Effector CD4-positive, alpha-beta T cell (primary cell): Measurements from ENCODE around the gene HPGD.

Source experiments
- DNase-seq: peaks from one replicate; pipeline ENCODE4 v3.0.0-alpha.2; 2020
- total RNA-seq: gene quantifications from one replicate; lab custom pipeline; 2026; lab: John Stamatoyannopoulos, UW

Gene HPGD
- total RNA-seq: 3.6 reads per million, percentile 14 among the genes with 10 or more reads in this experiment

DNA sequence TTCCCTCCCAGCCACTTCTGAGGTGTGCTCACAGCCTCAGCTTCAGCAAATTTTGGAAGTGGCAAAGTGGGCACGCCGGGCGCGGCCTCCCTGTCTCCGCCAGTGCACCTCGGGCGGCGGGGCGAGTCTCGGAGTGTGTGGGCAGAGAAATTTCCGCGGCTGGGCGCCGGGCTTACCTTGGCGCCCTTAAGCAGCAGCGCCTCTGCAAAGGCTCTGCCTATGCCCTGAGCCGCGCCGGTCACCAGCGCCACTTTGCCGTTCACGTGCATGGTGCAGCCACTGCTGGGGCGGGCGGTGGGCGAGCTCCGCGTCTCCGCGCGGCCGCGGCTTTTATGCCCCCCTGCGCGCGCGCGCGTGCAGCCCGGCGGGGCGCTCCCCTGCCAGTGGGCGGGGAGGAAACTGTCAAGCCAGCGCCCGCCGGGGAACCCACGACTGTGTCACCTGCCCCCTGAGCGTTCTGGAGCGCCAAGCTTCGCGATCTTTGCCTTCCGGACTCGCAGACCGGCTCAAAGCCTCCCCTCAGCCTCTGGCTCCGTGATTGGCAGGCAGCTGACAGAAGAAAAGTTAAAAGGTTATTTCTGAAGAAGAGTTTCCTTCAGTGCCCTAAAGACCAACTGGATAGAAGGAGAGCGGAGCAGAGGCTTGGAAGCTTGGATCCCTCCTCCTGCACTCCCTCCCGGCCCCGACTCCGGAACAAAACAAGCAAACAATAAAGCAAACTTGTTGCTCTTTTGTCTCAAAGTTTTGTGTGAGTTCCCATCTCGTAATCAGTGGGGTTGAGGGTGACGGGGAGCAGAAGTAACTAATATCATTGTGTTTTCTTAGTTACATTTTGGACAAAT is at the start of gene HPGD:
TSS of gene HPGD (minus strand) at position 306 of the 842 bp plus-strand sequence. CDS start at position 269, 37 bp downstream.
- peak; percentile 37 for DNase-seq

DNA sequence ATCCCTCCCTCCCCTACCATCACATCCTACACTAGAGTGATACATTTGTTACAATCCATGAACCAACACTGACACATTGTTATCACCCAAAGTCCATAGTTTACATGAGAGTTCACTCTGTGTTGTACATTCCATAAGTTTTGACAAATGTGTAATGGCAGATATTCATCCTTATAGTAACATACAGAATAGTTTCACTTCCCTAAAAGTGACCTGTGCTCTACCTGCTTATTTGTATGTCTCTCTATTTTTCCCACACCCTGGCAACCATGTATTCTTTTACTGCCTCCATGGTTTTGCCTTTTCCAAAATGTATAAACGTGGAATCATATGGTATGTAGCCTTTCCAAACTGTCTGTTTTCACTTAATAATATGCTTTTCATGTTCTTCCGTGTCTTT is 42.2 kb upstream of the HPGD start:
- DNase-seq: no peak

DNA sequence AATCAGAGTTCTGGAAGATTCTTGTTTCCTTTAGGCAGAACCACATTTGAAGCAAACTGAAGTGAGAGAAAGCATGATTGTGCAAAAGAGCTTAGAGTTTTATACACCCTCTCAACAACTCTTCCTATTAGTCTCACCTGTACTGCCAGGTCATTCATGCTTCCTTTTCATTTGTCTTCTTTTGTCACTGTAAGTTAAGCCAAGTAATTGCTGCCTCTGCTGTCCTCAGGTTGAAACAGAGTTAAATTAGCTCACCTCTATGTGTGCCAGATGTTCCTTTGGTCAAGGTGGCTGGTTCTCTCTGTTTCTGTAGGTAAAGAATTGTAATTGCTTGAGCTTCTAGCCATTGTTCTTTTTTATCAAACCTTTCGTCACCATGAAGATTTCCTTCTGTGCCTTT is 41.1 kb upstream of the HPGD start:
- DNase-seq: no peak

DNA sequence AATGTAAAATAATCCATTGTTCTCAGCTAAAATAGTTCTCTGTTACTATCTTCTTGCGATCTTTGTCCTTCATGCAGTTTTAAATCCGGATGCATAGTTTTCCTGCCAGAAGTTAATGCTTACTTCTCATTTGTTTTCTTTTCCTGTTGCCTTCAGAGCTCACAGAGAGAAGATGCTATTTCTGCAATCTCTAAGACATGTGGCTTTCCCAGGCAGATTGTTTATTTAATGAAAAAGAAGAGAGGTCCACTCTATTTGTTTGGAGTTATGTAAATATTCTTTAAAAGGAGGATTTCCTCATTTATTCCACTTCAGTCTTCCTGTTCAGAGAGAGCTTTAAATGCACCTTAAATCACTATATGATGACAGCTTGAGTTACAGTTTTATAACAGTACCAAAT is 39.3 kb upstream of the HPGD start:
- no peak for DNase-seq

DNA sequence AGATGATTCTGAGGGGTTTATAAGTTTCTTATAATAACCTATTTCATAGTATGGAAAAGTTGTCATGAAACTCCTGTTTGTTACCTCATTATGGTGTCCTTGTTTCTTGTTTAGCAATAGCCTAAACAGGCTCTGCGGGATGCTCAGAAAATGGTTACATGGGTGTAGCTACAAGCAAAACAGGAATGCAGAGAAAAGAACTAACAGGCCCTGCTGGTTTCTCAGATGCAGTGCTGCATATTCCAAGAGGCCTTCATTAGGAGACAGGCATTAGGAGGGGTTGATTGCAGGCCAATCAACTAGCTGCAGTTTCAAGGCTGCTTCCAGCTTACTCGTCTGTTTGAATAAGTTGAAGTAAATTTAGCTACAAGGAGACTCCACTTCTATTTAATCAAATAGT is 37.6 kb upstream of the HPGD start:
- DNase-seq: no peak

DNA sequence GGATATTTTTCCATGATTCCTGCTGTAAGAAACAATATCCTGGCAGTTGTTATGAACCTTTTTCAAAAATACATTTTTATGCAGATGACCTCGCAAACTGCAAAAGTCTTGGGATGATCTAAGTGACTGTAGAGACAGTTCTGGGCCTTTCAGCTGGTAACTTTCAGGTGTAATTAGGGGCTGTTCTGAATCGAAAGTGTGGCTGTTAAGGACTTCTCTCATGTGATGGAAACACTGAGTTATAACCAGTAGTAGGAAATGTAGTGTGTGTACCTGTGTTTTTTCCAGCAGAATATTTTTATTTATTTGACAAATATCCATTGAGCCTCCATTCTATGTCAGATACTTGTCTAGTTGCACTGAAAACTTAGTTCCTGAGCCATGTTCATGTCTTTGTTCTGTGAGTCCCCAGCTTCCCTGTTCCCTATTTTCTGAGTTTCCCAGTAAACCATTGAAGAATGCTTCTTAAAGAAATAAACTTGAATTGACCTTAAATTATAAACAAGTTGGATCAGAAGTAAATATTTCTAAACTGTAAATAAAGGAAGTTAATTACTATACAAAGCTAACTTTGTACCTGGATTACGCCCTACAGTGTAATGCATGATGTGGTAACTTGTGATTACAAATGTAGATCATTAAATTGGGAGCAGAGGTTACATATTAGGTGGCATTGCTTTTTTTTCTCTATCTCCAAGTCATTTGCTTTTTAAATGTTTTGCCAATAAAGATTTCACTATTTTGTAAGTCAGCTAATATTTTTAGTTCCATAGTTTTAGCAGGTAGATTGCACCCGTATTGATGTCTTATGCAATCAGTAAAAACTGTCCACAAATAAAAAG is 33.7 kb upstream of the HPGD start:
- no peak for DNase-seq

DNA sequence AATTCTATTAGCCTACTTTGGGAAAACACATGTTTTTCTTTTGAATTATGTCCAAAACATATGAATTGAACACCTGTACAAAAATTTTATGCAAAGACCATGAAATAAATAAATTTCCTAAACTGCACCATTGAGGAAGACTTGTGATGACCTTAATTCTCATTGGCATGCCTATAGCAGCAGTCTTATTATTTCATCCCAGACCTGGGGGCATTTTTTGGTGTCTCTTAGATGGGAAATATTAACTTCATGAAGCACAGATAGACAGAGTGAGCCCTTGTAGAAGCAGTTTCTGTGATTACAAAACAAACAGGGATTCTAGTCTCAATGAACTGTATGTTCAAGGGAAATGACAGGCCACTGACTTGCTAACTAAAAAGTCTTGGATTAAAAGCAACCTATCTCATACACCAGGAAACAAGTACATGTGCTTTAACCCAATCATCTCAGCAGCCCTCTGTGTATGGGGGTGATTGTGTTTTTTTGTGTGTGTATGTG is 32.0 kb upstream of the HPGD start:
- no peak for DNase-seq

DNA sequence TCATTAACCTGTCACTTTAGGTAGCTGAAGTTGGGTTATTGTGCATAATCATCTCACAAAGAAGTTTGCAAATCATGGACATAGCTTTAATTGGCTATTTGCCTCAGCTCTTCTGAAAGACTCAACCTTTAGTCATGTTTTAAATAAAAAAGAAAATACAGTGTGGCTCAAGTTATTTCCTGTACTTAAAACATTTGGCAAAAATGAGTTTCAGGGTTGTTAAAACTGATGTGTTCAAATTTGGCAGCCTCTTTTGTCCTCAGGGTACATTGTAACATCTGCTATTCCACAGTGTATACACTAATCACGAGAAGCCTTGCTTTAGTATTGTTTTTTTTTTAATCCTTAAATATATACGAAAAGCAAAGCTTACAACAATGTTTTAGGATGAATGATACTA is 31.5 kb upstream of the HPGD start:
- DNase-seq: no peak

DNA sequence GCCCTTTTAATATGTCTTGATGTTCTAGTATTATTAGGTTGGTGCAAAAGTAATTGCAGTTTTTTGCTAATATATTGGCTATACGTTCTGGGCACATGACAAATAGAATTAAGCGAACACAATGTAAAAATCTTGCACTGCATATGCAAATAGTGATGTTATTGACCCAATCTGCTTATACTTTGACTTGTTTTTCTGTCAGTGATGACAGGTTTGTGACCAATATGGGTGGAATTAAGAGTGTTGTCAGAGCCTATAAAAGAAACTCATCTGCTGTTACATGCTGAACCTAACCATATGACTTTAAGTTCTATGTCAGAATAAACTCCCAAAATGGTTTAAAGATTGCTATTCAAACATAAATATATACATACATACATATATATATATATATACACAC is 30.7 kb upstream of the HPGD start:
- DNase-seq: no peak

DNA sequence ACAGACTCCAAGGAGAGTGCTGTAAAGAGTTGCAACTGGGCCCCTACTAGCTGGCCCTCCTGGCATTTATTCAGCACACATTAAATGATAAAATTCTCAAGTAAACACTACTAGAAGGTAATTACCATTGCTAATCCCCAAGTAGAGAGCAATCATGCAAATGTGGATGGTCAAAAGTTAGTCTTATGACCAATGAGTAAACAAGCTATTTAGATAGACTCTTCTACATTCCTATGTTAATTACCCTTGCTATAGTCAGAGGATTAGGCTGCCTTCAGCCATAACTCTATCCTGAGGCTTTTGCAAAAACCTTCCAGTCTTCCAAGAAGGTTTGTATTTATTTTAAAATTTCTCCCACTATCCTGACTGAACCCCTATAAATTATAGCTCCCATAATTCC is 28.3 kb upstream of the HPGD start:
- no peak for DNase-seq

DNA sequence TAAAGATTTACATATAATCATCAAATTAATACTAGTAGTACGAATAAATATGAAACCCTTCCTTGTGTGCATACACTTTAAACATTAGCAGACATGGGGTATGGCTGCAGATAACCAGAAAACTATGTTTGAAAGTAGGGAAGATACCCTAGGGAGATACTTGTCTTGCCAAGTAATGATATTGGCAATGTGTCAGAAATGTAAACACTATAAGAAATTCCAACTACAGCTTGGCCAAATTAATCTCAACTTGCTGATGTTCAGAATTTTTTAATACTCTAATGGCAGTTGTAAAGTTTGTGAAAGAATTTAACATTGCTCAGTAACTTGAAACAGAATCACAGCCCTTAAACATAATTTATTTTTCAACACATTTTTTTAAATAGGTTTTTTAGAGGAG is 27.4 kb upstream of the HPGD start:
- DNase-seq: no peak

DNA sequence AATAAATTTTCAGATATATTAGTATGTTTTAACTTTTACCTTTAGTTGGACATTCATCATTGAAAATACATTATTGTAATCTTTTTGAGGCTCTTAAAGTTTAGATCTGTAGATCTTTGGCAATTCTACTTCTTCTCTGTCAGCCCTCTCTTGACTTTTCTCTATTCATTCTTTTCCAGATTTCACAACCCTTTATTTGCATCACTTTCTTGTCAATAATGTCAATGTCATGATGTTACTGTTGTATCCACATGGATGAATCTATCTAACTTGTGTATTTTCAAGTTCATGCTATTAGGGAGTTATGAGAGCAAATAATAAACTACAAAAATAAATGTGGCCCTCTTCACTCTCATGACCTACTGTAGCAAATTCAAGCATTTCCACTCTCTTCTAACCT is 23.0 kb upstream of the HPGD start:
- no peak for DNase-seq

DNA sequence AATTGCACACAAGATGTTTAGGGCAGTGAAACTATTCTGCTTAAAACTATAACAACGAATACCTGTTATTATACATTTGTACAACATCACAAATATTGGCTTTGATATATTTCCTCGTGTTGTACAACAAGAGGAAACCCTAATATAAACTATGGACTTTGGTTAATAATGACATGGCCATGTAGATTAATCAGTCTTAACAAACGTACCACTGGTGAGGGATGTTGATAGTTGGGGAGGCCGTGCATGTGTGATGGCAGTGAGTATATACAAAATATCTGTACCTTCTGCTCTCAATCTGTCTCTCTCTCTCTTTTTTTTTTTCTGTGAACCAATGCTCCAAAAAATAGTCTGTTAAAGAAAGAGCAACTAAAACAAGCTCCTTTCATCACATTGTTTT is 22.2 kb upstream of the HPGD start:
- DNase-seq: no peak

DNA sequence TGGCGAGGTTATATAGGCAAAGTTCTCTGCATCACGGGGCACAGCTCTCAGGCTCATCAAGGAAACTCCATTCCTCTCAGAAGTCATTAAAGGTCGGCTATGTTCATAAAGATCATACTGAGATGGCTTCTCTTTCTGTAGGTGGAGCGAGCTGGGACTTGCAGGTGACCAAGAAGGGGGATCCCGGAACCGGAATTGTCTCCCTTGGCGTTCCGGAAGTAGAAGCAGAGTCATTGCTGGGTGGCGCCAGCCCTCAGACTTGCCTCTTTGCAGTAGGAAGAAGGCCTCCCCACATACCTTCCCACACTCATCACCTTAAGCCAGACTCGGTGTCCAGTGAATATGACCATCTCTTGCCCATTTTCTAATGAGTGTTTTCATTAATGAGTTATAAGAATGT is 17.9 kb upstream of the HPGD start:
- no peak for DNase-seq

DNA sequence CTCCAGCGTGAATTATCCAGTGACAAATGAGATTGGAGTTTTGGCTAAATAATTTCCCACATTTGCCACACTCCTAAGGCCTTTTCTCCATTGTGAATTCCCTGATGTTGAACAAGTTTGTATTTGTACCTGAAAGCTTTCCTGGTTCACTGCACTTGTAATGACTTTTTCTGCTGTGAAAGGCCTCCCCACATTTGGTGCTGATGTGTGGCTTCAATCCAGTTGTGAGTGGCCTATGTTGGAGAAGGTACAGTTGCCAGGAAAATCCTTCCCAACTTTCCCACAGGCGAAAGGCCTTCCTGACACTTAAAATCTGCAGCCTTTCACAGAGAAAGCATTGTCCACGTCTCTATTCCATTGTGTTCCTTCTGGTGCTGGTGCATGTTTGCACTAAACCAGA is 17.3 kb upstream of the HPGD start:
- DNase-seq: no peak

DNA sequence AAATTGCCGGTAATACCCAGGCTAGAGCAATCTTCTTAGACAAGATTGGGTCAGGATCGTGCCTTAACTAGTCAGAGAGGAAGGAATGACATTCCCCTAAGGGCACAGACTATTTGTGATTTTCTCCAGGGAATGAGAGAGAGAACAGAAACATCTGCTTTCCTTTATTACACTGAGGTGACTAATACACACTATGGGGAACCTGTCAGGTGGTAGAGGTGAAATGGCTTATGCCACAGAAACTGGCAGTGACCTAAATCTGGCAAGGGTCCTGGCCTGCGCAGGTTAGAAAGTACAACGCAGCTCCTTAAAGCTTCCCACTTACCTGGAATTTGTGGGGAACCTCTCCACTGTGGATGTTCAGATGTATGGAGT is 16.6 kb upstream of the HPGD start:
- DNase-seq: no peak

DNA sequence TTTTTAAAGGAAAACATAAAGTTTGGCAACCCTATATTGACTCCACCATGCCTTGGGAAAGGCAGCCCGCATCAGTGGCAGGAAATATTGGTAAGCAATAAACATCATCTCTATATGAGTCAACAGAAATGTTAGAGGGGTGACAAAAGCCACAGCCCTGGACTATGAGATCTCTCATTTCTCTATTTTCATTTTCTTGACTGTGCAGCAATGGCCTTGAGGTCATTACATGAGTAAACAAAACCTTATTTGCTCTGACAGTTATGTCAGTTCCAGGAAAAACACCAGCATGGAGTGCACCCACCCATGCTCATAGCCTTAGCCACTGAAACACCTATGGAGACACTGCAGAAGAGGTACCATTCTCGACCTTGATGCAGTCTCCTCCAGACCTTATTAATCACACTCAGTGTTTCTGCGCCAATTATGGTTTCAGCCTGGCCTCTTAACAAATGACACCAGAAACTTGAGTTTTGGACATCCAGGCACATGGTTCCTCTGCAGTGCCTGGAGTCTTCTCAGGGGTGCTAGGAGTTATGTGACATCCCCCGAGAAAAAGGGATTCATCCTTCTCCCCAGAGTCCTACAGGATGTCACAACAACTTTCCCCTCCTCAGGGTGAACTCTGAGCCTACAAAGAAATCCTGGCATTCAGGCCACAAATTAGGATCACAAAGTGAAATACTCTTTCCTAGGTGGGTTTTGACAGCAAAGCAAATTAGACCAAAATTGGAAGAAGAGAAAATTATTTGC is 16.0 kb upstream of the HPGD start:
- no peak for DNase-seq

DNA sequence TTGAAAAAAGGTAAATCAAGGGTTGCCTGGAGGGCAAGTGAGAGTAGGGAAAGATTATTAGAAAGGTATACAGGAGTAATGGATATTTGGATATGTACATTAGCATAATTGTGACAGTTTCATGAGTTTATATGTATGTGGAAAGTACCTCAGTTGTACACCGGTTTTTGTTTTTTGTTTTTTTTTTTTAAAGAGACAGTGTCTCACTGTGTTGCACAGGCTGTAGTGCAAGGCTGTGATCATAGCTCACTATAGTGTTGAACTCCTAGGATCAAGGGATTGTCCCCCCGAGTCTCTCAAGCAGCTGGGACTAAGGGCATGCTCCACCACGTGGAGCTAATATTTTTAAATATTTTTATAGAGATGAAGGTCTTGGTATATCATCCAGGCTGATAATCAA is 15.3 kb upstream of the HPGD start:
- no peak for DNase-seq

DNA sequence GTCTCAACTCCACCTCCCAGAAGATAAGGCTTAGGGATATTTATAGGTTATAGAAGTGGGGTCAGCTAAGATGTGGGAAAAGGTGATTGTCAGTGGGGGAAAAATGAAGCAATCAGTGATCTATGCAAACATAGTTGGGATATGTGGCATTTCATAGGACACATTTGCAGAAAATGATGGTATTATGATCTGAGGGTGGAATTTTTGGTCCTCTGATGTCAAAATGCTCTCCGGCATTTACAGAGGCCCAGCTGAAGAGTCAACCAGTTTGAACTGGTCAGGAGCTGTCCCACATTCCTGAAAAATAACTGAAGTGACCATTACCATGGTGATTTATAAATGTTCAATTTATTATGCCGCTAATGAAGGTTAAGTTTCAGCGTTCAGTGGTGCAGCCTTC is 12.2 kb upstream of the HPGD start:
- DNase-seq: no peak

DNA sequence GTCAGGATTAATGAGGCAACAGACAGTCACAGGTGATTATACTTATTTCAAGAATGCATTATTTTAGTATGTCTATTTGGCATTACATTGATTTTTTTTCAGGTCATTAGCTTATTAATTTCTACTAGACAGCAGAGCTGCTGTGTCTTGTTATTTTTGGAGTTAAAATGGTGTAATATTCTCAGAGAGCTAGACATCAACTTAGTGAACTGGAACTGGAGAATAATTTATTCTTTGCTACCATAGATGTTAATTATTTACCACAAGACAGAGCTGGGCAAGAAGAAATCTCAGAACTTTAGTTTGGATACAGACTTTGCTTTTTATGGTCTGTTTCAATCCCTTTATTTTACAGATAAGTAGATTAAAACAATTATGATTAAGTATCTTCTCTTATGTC is 10.2 kb upstream of the HPGD start:
- no peak for DNase-seq

DNA sequence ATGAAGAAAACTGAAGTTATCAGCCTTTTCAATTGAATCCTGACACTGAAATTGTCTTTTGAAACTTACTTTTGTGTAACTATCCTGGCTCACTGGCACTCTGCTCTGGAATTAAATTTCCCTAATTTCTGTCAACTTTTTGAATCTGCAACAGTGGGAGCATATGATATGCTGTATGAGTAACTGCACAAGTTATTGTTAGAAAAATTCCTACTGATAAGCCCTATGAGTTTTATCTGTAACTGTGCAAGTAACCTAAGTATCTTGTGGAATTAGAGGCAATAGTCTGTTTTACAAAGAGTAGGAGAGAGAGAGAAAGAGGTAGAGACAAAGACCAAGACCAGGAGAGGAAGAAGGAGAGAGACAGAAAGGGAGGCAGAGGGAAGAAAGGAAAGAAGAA is 9.2 kb upstream of the HPGD start:
- DNase-seq: no peak

DNA sequence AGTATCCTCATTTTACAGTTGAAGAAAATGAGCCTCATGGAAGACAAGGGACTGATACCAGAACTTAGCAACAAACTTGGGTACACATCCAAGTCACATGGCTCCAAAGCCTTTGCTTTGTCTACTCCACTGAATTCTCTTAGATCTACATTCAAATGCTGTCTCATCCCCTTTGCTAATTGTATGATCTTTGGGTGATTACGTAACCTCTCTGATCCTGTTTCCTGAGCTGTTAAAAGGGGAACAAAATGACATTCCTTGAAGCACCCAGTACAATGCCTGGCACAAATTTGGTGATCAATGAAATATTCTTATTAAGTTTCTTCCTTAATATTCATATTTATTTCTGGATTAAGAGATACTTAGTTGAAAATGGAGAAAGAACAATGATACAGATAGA is 5.9 kb upstream of the HPGD start:
- no peak for DNase-seq

DNA sequence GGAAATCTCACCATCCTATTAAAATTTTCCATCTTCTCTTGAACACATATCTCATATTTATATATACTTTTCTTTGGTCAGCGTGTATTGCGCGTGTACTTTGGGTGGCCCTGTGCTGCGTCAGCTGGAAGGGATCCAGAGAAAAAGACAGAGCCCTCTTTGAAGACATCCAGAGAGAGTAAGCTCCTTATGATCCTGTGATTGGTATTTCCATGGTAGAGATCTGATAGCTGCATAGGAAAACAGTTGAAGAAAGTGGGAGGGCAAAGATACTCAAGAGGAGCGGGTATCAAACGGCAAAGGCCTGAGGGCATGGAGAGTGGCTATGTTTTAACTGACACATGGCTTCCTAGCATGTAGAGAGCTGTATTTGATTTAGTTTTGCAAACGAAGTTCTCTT is 4.4 kb upstream of the HPGD start:
- no peak for DNase-seq
